Skeletal muscle tissue (tissue), 4 donors: Measurements from ENCODE around the gene AKAP6. TPM values are rescaled to one million over a fixed set of nuclear protein-coding genes. Genes with fewer than 3 reads are reported as not detected.

ENCODE experiments used
- H3K27ac ChIP-seq: one replicate; pipeline ENCODE4 v1.7.0; 2013; ENCODE audit warnings: mild to moderate bottlenecking, low read depth, low read length, inconsistent platforms
- H3K27me3 ChIP-seq, 3 donors: one replicate each; pipeline ENCODE4 v1.7.0; 2013; ENCODE audit warnings: low read length in 3 of 3; ENCODE audit not compliant: control insufficient read depth in 3 of 3, insufficient read depth in 3 of 3
- H3K36me3 ChIP-seq, 3 donors: one replicate each; pipeline ENCODE4 v1.7.0; 2013; ENCODE audit warnings: low read length in 3 of 3; ENCODE audit not compliant: control insufficient read depth in 3 of 3, insufficient read depth in 3 of 3
- H3K4me1 ChIP-seq, 3 donors: one replicate each; pipeline ENCODE4 v1.7.0; 2013; ENCODE audit warnings: low read length in 3 of 3, mild to moderate bottlenecking in 3 of 3; ENCODE audit not compliant: control insufficient read depth in 3 of 3, insufficient read depth in 3 of 3
- H3K4me3 ChIP-seq, 3 donors: one replicate each; pipeline ENCODE4 v1.7.0; 2013; ENCODE audit warnings: low read length in 3 of 3
- H3K9ac ChIP-seq, 3 donors: one replicate each; pipeline ENCODE4 v1.7.0; 2013; ENCODE audit warnings: low read length in 3 of 3, mild to moderate bottlenecking in 3 of 3, moderate library complexity in 2 of 3, low read depth in 1 of 3
- H3K9me3 ChIP-seq, 3 donors: one replicate each; pipeline ENCODE4 v1.7.0; 2013; ENCODE audit warnings: low read length in 3 of 3; ENCODE audit not compliant: control insufficient read depth in 3 of 3
- total RNA-seq: library from RNA; depleted of rRNA; stranded (reverse); fragments of >200 nt; gene quantifications from one replicate; pipeline ENCODE4 v1.2.3, GENCODE V29; 2014
- donor health status: Osteomylitis.

The AKAP6 gene
- total RNA-seq, 1 donor from 2014 or later, result 102 TPM

DNA sequence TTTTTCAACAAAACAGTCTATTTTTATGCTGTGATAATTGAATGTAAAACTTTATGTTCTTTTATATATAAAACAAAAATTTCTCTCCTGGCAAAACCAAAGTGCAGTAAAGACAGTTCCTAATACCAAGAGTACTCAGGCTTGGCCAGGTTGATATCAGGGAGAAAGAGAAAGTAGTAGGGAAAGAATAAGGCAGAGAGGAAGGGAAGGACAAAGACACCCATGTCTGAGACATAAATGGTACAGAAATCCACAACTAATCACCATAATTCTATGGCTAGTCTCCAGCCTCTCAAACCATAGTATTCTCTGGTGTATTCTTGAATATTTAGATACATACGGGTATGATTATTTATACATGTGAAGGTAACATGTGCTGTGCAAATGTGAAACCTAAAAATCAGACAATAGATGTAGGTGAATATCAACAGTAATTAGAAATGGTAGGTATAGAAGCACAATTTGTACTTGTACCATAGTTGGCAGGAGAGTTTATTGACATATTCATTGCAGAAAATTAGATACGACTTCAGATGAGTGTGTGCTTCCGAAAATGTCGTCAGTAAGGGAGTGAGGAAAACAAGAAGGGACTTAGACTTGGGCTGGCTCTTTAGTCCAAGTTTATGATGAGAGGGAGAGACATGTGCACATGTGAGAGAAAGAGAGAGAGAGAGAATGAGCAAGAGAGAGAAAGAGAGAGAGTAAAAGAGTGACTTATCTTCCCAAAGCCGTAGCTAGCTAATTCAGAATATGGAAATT, 378.8 kb downstream of the AKAP6 start:
- Histone ChIP-seq H3K27me3 (no peaks in the 10 kb centered on the region), H3K36me3 (no peaks in the 10 kb centered on the region), H3K4me1 (peaks cover 5 to 20% (median 16%) of the 10 kb centered on the region in 3 donors), H3K4me3 (no peak overlapping the region), H3K27ac (no peak overlapping the region), H3K9me3 (no peaks in the 10 kb centered on the region), H3K9ac (no peak overlapping the region)

DNA sequence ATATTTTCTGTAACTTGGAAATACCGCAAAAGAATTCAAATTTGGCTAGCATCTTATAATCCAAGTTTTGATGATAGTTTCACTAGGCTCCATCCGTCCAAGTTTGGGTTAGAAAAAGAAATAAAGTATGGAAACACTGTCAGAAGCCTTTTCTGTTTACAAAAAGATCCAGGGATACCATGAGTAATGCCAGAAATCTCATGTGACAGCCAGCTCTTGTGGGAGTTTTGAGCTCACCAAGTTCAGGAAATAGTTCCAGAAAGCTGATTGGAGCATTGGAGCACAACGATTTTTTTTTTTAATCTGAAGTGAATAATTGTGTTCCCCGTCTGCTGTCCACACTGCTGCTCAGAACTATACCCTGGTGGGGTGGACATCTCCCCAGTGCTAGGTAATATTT, 379.9 kb downstream of the AKAP6 start:
- H3K36me3 ChIP-seq, result no peaks in the 10 kb centered on the region
- peaks cover 2 to 13% (median 7%) of the 10 kb centered on the region in 3 donors for H3K4me1 ChIP-seq
- no peaks in the 10 kb centered on the region for H3K27me3 ChIP-seq
- H3K4me3 ChIP-seq, result no peak overlapping the region
- H3K9ac ChIP-seq, result no peak overlapping the region
- peak overlapping the region; percentile 31 for H3K27ac ChIP-seq
- no peaks in the 10 kb centered on the region for H3K9me3 ChIP-seq

- peak overlapping the region in 2 of 3 donors; percentile 3 to 34 for H3K4me3 ChIP-seq
- H3K27me3 ChIP-seq, result no peaks in the 10 kb centered on the region
- H3K36me3 ChIP-seq, result no peaks in the 10 kb centered on the region
- H3K4me1 ChIP-seq, result peaks cover 2 to 13% (median 7%) of the 10 kb centered on the region in 3 donors
- H3K27ac ChIP-seq, result no peak overlapping the region
- H3K9me3 ChIP-seq, result no peaks in the 10 kb centered on the region
- no peak overlapping the region for H3K9ac ChIP-seq
These were observed 381.2 kb downstream of the AKAP6 start for GRCh38 chr14:32710231-32710671.

GRCh38 chr14:32710731-32711680, 381.9 kb downstream of the AKAP6 start:
- Histone ChIP-seq H3K9ac (no peak overlapping the region), H3K27ac (no peak overlapping the region), H3K36me3 (no peaks in the 10 kb centered on the region), H3K9me3 (no peaks in the 10 kb centered on the region), H3K4me3 (peak overlapping the region in 2 of 3 donors; percentile 3 to 34), H3K4me1 (peaks cover 2 to 13% (median 7%) of the 10 kb centered on the region in 3 donors), H3K27me3 (no peaks in the 10 kb centered on the region)

DNA sequence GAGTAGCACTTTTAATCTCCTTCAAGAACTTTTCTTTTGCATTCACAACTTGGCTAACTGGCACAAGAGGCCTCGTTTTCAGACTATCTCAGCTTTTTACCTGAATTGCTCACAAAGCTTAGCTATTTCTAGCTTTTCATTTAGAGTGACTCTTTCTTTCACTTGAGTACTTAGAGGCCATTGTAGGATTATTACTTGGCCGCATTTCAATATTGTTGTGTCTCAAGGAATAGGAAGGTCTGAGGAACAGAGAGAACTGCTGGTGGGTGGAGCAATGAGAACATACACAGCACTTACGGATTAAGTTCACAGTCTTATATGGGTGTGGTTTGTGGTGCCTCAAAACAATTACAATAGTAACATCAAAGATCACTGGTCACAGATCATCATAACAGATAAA, 384.8 kb downstream of the AKAP6 start:
- no peaks in the 10 kb centered on the region for H3K9me3 ChIP-seq
- H3K4me1 ChIP-seq, result peaks cover 0 to 5% (median 4%) of the 10 kb centered on the region in 3 donors
- H3K27ac ChIP-seq, result no peak overlapping the region
- no peak overlapping the region for H3K9ac ChIP-seq
- no peak overlapping the region for H3K4me3 ChIP-seq
- H3K27me3 ChIP-seq, result no peaks in the 10 kb centered on the region
- no peaks in the 10 kb centered on the region for H3K36me3 ChIP-seq

DNA sequence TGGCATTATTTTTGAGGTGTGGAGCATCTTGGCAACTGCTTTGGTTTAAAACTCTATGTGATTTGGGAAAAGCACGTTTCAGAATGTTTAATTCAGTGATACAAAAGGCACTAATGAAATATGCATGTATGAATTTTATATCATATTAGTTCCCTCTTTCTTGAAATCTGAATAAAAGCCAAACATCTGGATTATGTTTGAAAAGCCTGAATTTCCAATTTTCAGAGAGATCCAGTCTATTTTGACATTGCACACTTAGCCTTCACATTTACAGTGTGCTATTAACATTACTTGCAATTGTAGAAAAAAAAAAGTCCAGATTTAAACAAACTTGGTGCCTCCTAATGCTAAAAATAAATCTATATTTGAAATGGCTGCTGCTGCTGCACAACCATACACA, 390.5 kb downstream of the AKAP6 start:
- H3K4me1 ChIP-seq, result no peaks in the 10 kb centered on the region
- no peaks in the 10 kb centered on the region for H3K27me3 ChIP-seq
- no peak overlapping the region for H3K9ac ChIP-seq
- H3K9me3 ChIP-seq, result no peaks in the 10 kb centered on the region
- H3K36me3 ChIP-seq, result no peaks in the 10 kb centered on the region
- H3K27ac ChIP-seq, result no peak overlapping the region
- no peak overlapping the region for H3K4me3 ChIP-seq

- Histone ChIP-seq H3K27ac (no peak overlapping the region), H3K4me1 (peaks cover 0 to 6% (median 0%) of the 10 kb centered on the region in 3 donors), H3K36me3 (no peaks in the 10 kb centered on the region), H3K9ac (no peak overlapping the region), H3K9me3 (no peaks in the 10 kb centered on the region), H3K4me3 (no peak overlapping the region), H3K27me3 (no peaks in the 10 kb centered on the region)
These were observed 391.8 kb downstream of the AKAP6 start for GRCh38 chr14:32720927-32721326.

DNA sequence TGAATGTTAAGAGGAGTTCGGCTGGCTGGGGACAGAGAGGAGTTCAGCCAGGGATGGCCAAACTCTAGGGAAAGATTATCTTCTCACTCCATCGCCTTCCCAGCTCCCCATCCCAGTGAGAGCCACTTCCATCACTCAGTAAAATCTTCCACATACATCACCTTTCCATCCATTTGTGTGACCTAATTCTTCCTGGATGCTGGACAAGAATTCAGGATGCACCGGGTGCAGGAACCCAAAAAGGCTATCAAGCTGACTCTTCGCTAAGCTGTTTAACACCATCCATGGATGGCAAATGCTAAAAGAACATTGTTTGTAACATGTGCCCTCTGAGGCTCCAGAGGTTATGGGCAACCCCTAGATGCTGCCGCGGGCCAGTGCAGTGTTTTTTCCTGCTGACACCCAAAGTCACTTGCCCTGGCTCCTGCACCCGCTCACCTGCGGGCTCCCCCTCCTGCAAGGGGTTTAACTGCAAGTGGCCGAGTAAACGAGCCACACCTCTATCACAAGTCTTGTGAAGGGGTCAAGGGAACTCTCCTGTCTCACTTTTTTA, 393.6 kb downstream of the AKAP6 start:
- H3K9me3 ChIP-seq, result no peaks in the 10 kb centered on the region
- H3K27ac ChIP-seq, result no peak overlapping the region
- no peaks in the 10 kb centered on the region for H3K27me3 ChIP-seq
- H3K36me3 ChIP-seq, result no peaks in the 10 kb centered on the region
- H3K4me3 ChIP-seq, result no peak overlapping the region
- H3K4me1 ChIP-seq, result peaks cover 0 to 6% (median 0%) of the 10 kb centered on the region in 3 donors
- H3K9ac ChIP-seq, result no peak overlapping the region

DNA sequence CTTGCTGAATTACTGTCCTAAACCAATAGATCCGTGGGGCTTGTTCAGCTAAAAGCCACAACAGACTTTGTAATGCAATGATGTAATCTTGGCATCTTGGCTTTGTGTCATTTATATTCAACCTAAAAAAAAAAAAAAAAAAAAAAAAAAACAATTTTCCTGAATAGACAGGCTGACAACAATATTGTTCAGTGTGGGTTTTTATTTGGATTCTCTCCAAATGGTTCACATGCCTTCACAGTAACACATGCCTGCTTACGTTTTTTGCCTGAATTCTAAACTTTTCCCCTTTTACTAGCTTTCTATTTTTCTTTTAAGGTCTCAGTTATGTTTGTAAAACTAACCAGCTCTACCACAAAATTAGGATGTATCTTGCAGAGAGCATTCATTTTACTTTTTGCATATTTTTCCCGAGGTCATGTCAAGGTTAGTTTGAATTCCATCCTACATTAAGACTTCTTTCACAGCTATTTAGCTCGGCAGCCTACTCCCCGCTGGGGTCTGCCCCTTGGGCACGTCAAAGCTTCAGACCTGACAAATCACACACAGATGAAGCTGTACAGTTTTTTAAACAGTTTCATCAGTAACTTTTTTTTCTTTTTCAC, 395.9 kb downstream of the AKAP6 start:
- peak overlapping the region in 1 of 3 donors; percentile 60 for H3K4me3 ChIP-seq

More for the DNA sequence above, 395.9 kb downstream of the AKAP6 start:
- no peak overlapping the region for H3K27ac ChIP-seq
- no peaks in the 10 kb centered on the region for H3K27me3 ChIP-seq
- no peak overlapping the region for H3K9ac ChIP-seq
- H3K4me1 ChIP-seq, result peaks cover 0 to 6% (median 0%) of the 10 kb centered on the region in 3 donors
- no peaks in the 10 kb centered on the region for H3K36me3 ChIP-seq
- no peaks in the 10 kb centered on the region for H3K9me3 ChIP-seq
